GM21390 (cell line): Measurements from ENCODE around the gene LRRC70.
"Not testable (repeated sequence)": the region's sequence is repeated elsewhere in the genome, so short reads cannot be mapped to it uniquely, and the experiment has no call there.

Experiments used
- ATAC-seq: cut with Tn5 transposase; IDR thresholded peaks from one replicate; pipeline ENCODE4 v1.9.1; 2021; ENCODE audit not compliant: unreplicated experiment

LRRC70 gene

DNA sequence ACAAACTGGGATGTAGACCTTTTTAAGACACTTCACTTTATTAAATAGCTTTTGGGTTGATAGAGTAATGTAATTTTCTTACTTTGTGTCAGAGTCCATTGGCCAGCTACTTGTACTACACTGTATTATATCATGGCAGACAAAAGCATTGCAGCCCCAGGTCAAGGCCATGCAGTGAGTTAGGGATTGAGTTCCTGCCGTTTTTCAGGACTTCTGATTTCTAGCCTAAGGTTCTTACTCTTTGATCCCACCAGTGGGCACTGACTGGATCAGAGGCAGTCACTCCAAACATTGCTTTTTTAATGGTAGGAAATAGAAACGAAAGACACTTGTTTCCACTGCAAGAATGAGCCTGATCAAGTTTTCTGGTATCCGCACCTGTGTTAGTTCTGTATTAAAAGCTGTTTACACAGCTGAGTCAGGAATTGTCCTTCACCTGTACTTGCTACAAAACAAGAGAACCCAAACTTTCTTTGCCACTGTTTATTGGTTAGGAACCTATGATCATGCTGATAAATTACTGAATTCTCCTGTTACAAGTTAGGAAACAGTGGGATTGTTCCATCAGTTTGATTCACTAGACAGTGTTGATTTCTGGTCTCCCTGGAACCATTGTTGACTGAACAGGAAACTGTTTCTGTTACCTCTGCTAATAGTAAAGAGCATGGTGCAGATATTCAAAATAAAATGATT lies 22.1 kb downstream of the LRRC70 start:
- ATAC-seq, result no peak

DNA sequence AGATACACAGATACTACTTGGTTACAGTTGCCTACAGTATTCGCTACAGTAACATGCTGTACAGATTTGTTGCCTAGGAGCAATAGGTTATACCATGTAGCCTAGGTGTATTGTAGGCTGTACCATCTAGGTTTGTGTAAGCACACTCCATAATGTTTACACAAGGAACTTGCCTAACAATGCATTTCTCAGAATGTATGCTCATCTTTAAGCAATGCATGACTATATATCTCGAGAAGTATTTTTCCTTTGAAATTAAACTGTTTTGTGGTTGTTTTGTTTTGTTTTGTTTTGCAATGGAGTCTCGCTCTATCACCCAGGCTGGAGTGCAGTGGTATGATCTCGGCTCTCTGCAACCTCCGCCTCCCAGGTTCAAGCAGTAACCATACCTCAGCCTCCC lies 25.3 kb downstream of the LRRC70 start:
- no peak for ATAC-seq

DNA sequence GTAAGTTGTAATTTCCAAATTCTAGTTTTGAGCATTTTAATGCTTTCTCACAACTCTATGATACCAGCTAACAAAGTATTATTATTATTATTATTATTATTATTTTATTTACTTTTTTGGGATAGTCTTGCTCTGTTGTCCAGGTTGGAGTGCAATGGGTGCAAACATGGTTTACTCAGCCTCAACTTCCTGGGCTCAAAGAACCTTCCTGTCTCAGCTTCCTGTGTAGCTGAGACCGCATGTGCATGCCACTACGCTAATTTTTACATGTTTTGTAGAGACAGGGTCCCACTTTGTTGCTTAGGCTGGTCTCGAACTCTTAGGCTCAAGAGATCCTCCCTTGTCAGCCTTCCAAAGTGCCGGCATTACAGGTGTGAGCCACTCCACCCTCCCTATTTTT lies 27.0 kb downstream of the LRRC70 start:
- ATAC-seq, result no peak

DNA sequence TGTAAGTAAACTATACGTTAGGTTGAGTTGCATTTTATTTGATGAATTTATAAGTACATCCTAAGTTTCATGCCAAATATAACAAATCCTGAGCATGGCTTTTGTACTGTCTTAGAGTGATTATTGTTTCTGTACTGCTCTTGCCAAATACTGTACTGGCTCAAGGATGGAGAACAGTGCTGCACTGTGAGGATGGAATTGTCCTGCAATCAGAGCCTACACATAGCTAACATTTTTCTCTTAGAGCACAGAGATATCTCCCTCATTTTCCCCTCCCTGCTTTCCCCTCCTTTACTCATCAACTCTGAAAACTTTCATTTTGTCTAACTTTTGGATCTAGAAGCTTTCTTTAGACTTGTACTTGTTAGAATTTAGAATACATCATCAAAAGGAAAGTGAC lies 28.3 kb downstream of the LRRC70 start:
- ATAC-seq, result no peak

DNA sequence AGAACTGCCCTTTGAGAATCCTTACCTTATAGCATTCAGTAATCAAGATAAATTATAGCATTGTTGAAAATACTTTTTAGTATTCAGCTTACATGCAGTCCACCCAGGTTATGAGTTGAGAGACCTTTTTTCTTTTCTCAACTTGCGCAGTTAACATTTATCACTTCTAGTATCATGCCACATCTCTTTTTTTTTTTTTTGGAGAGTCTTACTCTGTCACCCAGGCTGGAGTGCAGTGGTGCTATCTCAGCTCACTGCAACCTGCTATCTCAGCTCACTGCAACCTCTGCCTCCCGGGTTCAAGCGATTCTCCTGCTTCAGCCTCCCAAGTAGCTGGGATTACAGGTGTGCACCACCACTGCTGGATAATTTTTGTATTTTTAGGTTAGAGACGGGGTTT lies 29.0 kb downstream of the LRRC70 start:
- no peak for ATAC-seq

- ATAC-seq, result no peak
Observed at GRCh38 chr5:62608529-62609511, 30.2 kb downstream of the LRRC70 start.

- ATAC-seq, result no peak
Observed at GRCh38 chr5:62614355-62614754, 35.7 kb downstream of the LRRC70 start.

- ATAC-seq, result no peak
Observed at GRCh38 chr5:62616615-62617277, 38.1 kb downstream of the LRRC70 start.

DNA sequence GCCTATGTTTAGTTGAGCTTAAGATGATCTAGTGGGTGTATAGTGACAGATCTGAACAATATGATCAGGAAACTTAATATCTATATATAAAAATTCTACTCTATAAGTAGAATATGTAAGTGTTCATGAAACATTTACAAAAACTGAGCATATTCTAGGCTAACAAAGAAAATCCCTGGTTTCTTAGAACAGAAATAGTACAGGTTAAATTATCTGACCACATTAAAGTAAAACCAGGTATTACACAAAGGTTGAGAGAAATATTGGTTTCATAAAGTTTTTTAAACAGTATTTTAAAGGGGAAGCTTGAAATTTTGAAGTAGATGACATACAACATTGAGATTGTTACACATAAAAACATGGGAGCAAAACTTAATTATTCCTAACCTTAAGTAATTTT lies 39.3 kb downstream of the LRRC70 start:
- no peak for ATAC-seq

- no peak for ATAC-seq
Observed at GRCh38 chr5:62620761-62621160, 42.1 kb downstream of the LRRC70 start.

- ATAC-seq, result no peak
Observed at GRCh38 chr5:62621280-62621679, 42.7 kb downstream of the LRRC70 start.

DNA sequence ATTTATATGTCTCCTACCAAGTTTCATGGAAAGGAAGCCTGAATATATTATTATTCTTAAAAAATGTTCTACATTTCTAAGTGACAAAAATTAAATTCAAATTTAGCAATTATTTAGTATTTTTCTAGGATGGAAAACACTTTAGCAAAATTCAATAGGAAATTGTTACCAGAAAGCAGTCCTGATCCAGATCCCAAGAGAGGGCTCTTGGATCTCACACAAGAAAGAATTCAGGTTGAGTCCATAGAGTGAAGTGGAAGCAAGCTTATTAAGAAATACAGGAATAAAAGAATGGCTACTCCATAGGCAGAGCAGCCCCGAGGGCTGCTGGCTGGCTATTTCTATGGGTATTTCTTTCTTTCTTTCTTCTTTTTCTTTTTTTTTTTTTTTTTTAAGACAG lies 44.7 kb downstream of the LRRC70 start:
- ATAC-seq, result no peak

DNA sequence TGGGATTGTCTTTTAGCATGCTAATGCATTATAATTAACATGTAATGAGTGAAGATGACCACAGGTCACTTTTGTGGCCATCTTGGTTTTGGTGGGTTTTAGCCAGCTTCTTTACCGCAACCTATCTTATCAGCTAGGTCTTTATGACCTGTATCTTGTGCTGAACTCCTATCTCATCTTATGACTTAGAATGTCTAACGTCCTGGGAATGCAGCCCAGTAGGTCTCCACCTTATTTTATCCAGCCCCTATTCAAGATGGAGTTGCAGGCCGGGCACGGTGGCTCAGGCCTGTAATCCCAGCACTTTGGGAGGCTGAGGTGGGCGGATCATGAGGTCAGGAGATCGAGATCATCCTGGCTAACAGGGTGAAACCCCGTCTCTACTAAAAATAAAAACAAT lies 45.8 kb downstream of the LRRC70 start:
- ATAC-seq, result not testable (repeated sequence)

DNA sequence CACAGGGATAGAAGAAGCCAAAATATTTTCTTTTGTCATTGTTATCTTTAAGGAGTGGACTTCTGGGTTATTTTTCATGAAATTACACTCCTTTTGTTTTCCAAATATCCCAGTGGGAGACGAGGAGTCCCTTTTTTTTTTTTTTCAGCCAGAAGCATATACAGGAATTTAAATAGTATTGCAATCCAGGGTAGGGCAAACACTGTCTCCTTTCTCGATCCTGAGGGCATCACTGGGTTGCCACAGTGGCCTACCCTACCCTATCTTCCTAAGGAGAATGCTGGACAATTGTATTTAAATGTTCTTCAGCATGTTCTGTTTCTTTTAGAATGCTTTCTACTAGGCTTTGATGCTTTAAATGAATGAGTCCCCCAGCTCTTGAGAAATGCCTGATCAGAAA lies 47.9 kb downstream of the LRRC70 start:
- ATAC-seq, result no peak

DNA sequence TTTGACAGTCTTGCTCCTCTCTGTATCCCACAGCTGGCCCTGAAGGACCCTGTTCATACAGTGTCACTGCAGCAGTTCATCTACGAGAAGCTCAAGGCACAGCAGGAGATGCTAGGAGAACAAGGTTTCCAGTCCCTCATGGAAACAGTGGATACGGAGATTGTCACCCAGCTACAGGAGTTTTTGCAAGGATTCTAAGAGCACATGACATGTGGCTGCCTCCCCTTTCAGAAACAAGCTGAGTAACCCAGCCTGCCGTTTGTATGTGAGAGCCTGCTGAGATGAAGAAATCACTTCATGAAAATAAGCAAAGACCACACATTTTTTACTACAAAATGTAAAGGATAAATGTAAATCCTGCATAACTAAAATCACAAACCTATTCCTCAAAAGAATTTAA lies 48.5 kb downstream of the LRRC70 start:
- ATAC-seq, result no peak

DNA sequence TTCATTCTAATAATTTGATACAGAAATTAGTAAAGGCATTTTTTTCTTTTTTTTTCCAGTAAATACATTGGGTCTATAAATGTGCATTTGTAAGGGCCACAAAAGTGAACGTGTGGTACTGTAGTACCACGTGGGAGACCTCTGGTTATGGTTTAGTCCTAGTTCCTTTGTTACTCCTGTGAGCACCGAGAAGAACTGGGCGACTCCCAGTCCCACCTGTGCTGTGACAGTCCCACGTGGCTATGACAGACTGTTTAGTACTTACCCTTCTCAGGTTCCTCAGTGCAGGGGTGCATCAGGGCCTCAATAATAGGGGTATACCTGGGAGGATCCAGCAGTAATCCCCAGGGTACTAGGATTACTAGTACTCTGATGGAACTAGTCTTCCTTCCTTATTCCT lies 49.3 kb downstream of the LRRC70 start:
- ATAC-seq, result no peak
